NCI-H510A treated with DMSO at 0.1 percent for 48 hours (cell line): ENCODE data around the gene HERPUD1.

Source experiments
- DNase-seq: peaks from one replicate; lab custom pipeline; 2025; lab: John Stamatoyannopoulos, UW

HERPUD1 gene

DNA sequence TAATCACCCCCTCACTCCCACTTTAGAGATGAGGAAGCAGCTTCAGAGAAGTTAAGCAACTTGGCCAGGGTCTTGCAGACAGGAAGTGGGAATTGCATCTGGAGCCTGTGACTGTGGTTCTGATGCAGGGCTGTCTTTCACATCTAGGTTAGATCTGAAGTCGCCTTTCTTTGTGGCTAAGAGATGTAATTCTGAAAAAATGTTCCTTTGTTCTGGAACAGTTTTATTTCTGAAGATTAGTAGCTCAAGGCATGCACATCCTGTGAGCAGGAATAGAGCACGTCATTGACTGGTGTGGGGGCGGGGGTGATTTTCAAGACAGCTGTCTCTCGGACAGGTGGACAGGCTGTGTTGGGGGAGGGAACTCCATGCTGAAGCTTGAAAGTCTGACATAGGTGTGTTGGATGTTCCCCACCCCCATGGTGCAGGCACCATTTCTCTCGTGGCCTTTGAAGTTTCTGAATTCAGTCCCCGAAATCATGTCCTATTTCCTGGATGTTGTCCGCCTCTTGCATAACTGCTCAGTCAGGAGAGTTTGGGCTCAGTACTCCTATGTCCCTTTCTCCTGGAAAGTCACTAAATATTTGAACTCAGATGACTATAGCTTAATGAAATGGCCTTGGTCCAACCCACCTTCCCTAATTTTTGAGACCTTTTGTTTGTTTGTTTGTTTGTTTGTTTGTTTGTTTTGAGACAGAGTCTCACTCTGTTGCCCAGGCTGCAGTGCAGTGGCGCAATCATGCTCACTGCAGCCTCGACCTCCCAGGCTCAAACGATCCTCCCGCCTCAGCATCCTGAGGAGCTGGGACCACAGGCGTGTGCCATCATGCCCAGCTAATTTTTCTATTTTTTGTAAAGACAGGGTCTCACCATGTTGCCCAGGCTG is 21.0 kb upstream of the HERPUD1 start:
- DNase-seq: peak; percentile 32

- DNase-seq: no peak
Observed at GRCh38 chr16:56911771-56912571, 20.0 kb upstream of the HERPUD1 start.

- DNase-seq: no peak
Observed at GRCh38 chr16:56912746-56913708, 18.9 kb upstream of the HERPUD1 start.

GRCh38 chr16:56914896-56915295 is 17.0 kb upstream of the HERPUD1 start:
- no peak for DNase-seq

- no peak for DNase-seq
Observed at GRCh38 chr16:56915336-56916119, 16.4 kb upstream of the HERPUD1 start.

DNA sequence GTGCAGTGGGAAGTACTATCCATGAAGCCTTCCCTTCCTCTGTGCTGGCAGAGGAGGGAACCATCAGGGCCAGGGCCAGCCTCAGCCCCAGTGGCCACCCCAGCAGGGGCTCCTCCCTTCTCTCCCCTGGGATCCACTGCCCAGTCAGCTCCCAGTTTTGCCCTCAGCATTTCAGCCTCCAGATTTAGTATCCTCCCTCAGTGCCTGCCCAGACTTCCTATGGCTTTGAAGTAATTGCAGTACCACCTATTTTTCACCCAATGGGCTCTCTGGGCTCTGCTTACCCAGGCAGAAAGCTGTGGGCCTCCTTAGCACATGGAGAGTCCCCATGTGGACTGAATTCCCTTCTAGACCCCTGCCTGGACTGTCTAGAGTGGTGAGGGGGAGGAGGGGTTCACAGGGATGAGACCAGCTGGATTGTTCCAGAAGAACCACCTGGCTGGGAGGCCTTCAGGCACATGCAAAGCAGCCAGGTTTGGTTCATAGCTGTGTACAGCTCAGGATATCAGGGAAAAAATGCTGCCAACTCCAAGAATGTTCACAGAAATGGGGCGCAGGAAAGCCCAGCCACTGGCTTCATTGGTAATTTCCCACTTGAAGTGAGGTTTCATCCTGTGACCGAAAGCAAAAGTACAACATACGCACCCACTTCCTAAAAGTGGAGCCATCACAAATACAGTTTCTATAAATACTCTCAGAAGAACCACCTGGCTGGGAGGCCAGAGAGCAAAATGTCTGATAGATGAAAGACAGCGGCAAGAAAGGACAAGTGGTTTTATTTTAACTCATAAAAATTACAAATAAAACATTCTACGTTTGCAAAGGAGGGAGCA is 15.2 kb upstream of the HERPUD1 start:
- DNase-seq: no peak

DNA sequence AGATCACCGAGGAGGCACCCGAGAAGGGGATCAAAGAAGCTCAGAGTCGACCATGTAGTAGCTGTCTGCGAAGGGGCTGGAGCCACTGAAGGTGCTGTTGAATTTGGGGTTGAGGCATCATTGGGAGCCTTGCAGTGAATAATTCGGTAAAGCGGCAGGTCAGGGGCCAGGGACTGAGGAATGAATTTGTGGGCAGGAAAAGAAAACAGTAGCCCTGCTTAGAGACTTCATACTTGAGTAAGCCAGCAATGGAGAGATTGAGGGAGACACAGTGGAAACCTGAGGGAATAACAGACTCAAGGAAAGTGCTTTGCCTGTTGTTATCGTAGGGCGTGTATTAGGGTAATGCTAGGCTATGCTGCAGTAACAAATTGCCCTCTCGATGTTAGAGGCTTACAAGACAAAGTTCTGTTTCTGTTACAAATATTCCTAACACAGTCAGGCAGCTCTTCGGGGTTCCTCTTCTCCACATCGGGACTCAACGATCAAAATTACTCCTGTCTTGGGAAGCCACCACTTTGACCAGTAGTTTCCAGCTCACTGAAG is 13.4 kb upstream of the HERPUD1 start:
- no peak for DNase-seq

- no peak for DNase-seq
Observed at GRCh38 chr16:56919099-56919800, 12.7 kb upstream of the HERPUD1 start.

- DNase-seq: no peak
Observed at GRCh38 chr16:56921571-56921970, 10.4 kb upstream of the HERPUD1 start.

GRCh38 chr16:56923481-56924091 is 8.4 kb upstream of the HERPUD1 start:
- DNase-seq: no peak

- no peak for DNase-seq
Observed at GRCh38 chr16:56927471-56927870, 4.5 kb upstream of the HERPUD1 start.

- no peak for DNase-seq
Observed at GRCh38 chr16:56929639-56930038, 2.3 kb upstream of the HERPUD1 start.

DNA sequence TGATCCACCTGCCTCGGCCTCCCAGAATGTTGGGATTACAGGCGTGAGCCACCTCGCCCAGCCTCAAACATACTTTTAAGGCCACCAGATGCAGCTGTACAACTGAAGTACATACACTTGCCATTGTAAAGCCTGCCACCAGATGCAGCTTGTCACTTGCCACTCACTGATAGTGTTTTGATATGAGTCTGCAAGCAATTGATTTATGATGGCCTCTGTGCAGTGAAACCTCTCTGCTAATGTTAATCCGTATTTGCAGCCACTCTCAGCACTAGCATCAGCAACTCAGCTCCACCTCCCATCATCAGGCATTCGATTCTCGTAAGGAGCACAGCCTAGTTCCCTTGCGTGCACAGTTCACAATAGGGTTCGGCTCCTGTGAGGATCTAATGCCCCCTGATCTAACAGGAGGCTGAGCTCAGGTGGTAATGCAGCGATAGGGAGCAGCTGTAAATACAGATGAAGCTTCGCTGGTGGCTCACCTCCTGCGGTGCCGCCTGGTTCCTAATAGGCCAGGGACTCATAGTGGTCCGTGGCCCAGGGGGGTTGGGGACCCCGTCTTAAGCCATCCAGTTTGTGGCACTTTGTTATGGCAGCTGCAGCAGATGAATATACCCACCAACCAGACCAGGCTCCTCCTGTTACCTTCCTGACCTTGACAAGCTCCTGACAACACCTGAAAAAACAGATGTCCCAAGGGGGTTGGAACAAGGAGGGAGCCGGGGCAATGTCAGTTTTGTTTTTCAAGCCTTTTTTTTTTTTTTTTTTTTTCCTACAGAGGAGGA is 1.3 kb upstream of the HERPUD1 start:
- peak; percentile 70 for DNase-seq

GRCh38 chr16:56931271-56931891 is 561 bp upstream of the HERPUD1 start:
- no peak for DNase-seq

- DNase-seq: peak; percentile 75
Observed at GRCh38 chr16:56932721-56933619, 1.0 kb downstream of the HERPUD1 start.

- DNase-seq: no peak
Observed at GRCh38 chr16:56933828-56934598, 2.1 kb downstream of the HERPUD1 start.
